ENCODE data around the gene TSBP1. TPM values are rescaled to one million over a fixed set of nuclear protein-coding genes. Genes with fewer than 3 reads are reported as not detected.
"Not testable (repeated sequence)": the region's sequence is repeated elsewhere in the genome, so short reads cannot be mapped to it uniquely, and the experiment has no call there.

Gene TSBP1
- total RNA-seq, 1 donor from 2014 or later = not detected

- Mint-ChIP-seq H3K4me1 (ENCODE audit: unreplicated experiment) (no peaks in the 10 kb centered on the region), H3K27me3 (ENCODE audit: unreplicated experiment) (peaks cover 54% of the 10 kb centered on the region), H3K9me3 (ENCODE audit: unreplicated experiment) (no peaks in the 10 kb centered on the region), H3K36me3 (ENCODE audit: unreplicated experiment) (no peaks in the 10 kb centered on the region), H3K4me3 (ENCODE audit: unreplicated experiment) (no peak overlapping the region), H3K27ac (ENCODE audit: unreplicated experiment) (no peak overlapping the region)
- TF ChIP-seq CTCF (IDR thresholded peaks at IDR 0.05) = no peak
- DNase-seq (ENCODE audit: extremely low spot score, unreplicated experiment) = no peak
Measured at GRCh38 chr6:32317541-32317940, 54.2 kb downstream of the TSBP1 start.

GRCh38 chr6:32313964-32314363, 57.7 kb downstream of the TSBP1 start:
- H3K27me3 Mint-ChIP-seq (ENCODE audit: unreplicated experiment) = peaks cover 63% of the 10 kb centered on the region
- no peaks in the 10 kb centered on the region for H3K4me1 Mint-ChIP-seq (ENCODE audit: unreplicated experiment)
- H3K27ac Mint-ChIP-seq (ENCODE audit: unreplicated experiment) = no peak overlapping the region
- DNase-seq (ENCODE audit: extremely low spot score, unreplicated experiment) = no peak
- H3K36me3 Mint-ChIP-seq (ENCODE audit: unreplicated experiment) = no peaks in the 10 kb centered on the region
- no peak for TF ChIP-seq CTCF (IDR thresholded peaks at IDR 0.05)
- no peak overlapping the region for H3K4me3 Mint-ChIP-seq (ENCODE audit: unreplicated experiment)
- no peaks in the 10 kb centered on the region for H3K9me3 Mint-ChIP-seq (ENCODE audit: unreplicated experiment)

GRCh38 chr6:32298632-32299336, 72.9 kb downstream of the TSBP1 start:
- H3K27ac Mint-ChIP-seq (ENCODE audit: unreplicated experiment) = no peak overlapping the region
- no peak for DNase-seq (ENCODE audit: extremely low spot score, unreplicated experiment)

GRCh38 chr6:32294980-32295379, 76.7 kb downstream of the TSBP1 start:
- H3K9me3 Mint-ChIP-seq (ENCODE audit: unreplicated experiment); H3K4me1 Mint-ChIP-seq (ENCODE audit: unreplicated experiment); H3K36me3 Mint-ChIP-seq (ENCODE audit: unreplicated experiment); H3K27ac Mint-ChIP-seq (ENCODE audit: unreplicated experiment); DNase-seq (ENCODE audit: extremely low spot score, unreplicated experiment); H3K4me3 Mint-ChIP-seq (ENCODE audit: unreplicated experiment): not testable (repeated sequence)
- H3K27me3 Mint-ChIP-seq (ENCODE audit: unreplicated experiment) = peaks cover 55% of the 10 kb centered on the region

More at GRCh38 chr6:32298632-32299336, 72.9 kb downstream of the TSBP1 start:
- peaks cover 50% of the 10 kb centered on the region for H3K27me3 Mint-ChIP-seq (ENCODE audit: unreplicated experiment)
- H3K4me3 Mint-ChIP-seq (ENCODE audit: unreplicated experiment) = no peak overlapping the region
- H3K4me1 Mint-ChIP-seq (ENCODE audit: unreplicated experiment) = no peaks in the 10 kb centered on the region
- no peak for TF ChIP-seq CTCF (IDR thresholded peaks at IDR 0.05)
- H3K36me3 Mint-ChIP-seq (ENCODE audit: unreplicated experiment) = no peaks in the 10 kb centered on the region
- no peaks in the 10 kb centered on the region for H3K9me3 Mint-ChIP-seq (ENCODE audit: unreplicated experiment)

GRCh38 chr6:32294566-32294965, 77.1 kb downstream of the TSBP1 start:
- no peak for TF ChIP-seq CTCF (IDR thresholded peaks at IDR 0.05)
- no peak for DNase-seq (ENCODE audit: extremely low spot score, unreplicated experiment)
- no peaks in the 10 kb centered on the region for H3K36me3 Mint-ChIP-seq (ENCODE audit: unreplicated experiment)
- no peaks in the 10 kb centered on the region for H3K9me3 Mint-ChIP-seq (ENCODE audit: unreplicated experiment)
- peaks cover 54% of the 10 kb centered on the region for H3K27me3 Mint-ChIP-seq (ENCODE audit: unreplicated experiment)
- H3K27ac Mint-ChIP-seq (ENCODE audit: unreplicated experiment) = no peak overlapping the region
- H3K4me3 Mint-ChIP-seq (ENCODE audit: unreplicated experiment) = no peak overlapping the region
- H3K4me1 Mint-ChIP-seq (ENCODE audit: unreplicated experiment) = peaks cover 3% of the 10 kb centered on the region

All from osteocyte (in vitro differentiated cells).